GM19328 (cell line): ENCODE measurements around the gene FBXW2.

Experiments used
- ATAC-seq: cut with Tn5 transposase; IDR thresholded peaks from one replicate; pipeline ENCODE4 v1.9.1; 2021; ENCODE audit warnings: mild to moderate bottlenecking, moderate library complexity; ENCODE audit not compliant: unreplicated experiment

The FBXW2 gene

DNA sequence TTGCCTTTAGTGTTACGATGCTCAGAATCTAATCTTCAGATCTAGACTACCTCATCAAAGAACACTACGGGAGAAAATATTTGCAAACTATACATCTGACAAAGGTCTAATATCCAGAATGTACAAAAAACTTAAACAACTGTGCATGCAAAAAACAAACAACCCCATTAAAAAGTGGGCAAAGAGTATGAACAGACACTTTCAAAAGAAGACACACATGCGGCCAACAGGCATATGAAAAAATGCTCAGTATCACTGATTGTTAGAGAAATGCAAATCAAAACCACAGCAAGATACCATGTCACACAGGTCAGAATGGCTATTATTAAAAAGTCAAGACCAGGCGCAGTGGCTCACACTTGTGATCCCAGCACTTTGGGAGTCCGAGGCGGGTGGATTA lies 47.9 kb downstream of the FBXW2 start:
- no peak for ATAC-seq

DNA sequence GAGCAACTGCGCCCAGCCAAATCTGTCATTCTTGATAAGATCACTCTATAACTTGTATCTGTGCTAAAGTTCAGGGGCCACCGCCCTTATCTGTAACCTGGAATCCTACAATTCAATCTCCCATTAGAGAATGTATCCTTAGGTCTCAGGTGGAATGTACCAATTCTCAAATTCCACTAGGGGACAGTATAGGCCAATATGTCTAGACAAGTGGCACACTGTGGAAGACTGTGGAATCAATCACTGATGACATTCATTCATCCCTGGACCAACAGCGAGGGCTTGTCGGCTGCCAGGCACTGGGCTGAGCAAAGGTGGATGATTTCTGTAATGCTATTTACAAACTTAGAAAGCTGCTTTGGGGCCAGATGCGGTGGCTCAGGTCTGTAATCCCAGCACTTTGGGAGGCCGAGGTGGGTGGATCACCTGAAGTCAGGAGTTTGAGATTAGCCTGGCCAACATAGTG lies 50.2 kb downstream of the FBXW2 start:
- ATAC-seq = no peak

DNA sequence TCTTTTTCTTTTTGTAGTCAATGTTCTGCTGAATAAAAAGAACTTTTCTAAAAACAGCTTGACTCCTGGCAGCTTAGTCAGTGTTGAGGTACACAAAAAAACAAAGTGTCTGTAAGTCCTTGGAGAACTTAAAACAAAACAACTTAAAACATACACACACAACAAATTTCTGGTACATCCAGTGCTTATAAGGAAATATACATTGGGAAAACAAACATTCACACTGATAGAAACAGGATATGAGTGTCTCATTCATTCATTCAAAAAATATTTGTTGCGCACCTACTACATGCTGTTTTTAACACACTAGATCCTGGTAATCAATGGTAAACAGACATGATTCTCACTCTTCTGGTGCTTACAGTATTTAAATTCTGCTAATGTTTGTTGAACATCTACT lies 51.5 kb downstream of the FBXW2 start:
- no peak for ATAC-seq

DNA sequence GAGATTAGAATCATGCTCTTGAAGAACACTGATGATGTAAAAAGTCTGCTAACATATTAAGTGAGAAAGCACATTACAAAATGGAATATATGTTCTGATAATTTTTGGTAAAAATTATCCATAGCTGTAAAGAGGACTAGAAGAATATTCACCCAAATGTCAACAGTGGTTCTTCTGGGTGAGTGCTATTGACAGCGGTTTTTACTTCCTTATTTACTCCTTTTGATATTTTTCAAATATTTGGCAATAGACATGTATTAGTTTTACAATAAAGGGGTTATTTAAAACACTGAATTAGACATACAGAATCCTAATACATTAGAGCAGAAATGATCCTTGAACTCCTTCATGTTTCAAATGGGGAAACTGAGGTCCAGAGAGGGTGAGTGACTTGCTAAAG lies 52.0 kb downstream of the FBXW2 start:
- no peak for ATAC-seq

DNA sequence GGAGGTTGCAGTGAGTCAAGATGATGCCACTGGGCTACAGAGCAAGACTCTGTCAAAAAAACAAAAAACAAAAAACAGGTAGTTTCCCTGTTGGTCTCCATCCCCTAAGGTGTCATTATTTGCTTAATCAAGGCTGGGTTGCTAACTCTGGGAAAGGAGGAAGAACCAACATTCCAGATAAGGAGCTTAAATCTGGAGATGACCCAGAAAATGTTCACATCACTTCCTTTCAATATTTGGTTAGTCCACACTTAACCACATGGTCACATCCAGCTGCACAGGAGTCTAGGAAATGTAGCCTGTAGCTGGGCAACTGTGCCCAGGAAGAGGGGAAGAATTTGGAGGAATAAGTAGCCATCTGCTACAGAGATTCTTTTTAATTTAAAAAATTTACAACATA lies 53.1 kb downstream of the FBXW2 start:
- no peak for ATAC-seq

DNA sequence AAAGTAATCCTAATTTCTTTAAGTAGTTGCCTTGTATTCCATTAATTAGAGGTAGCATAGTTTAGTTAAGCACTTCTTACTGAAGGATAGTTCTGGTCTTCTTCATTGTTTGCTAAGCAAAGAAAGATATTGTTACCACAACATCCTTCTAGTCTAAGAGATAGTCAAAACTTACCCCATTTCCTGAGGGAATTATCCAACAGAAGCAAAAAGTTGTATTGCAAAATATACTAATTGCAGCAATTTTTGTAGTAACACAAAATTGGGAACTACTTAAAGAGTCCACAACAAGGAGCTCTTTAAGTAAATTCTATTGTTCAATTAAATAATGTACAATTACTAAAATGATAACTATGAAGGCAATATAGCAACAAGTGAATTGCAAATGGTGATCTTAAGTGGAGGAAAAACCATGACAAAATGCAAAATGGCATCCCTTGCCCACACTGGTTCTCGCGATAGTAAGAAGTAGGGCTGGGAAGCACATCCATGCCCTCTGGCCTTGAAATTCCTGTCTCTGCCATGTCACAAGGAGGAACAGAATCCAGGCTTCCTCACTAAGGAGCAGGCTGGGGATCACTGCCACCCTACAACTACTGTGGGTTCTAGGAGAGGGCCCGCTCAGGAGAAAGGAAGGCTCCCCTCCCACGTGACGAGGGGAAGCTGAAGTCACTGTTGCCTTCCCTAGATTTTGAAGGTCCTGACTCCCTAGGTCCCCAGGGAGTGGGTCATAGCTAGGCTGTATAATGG lies 55.6 kb downstream of the FBXW2 start:
- no peak for ATAC-seq

DNA sequence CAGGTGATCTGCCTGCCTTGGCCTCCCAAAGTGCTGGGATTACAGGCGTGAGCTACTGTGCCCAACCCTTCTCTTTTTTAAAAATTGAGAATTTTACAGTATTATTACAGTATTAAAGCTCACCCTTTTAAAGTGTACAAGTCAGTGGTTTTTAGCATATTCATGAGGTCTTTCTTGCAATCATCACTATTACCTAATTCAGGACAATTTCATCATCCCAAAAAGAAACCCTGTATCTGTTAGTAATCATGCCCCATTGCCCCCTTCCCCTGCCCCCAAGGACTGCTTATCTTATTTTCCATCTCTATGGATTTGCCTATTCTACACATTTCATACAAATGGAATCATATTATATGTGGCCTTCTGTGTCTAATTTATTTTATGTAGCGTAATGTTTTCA lies 56.3 kb downstream of the FBXW2 start:
- no peak for ATAC-seq

DNA sequence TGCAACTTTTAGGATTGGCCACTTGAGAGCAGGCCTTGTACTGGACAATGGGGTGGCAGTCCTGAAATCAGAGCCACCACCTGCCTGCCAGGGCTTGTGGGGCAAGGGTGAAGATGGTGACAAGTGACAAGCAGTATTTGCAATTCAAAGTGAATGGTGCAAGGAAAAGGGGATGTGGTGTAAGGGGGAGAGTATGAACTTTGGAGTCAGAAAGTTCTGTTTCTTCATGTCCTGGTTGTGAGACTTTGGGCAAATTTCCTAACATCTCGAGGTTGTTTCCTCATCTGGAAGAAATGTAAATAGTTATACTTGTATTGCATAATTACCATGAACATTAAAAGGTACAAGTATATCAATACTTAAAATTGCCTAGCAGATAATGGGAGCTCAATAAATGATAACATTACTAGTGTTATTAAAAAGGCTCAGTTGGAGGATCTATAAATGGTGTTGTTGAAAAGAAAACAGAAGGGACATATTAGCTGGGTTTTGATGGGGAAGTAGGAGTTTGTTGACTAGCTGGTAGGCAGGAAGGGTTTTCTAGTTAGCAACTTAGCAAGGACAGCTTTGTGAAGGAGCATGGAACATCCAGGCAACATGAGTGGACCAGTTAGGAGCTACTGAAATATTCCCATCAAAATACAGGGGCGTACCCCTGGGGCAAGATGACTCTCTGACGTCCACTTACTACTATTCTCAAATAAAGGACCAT lies 57.6 kb downstream of the FBXW2 start:
- ATAC-seq = no peak

DNA sequence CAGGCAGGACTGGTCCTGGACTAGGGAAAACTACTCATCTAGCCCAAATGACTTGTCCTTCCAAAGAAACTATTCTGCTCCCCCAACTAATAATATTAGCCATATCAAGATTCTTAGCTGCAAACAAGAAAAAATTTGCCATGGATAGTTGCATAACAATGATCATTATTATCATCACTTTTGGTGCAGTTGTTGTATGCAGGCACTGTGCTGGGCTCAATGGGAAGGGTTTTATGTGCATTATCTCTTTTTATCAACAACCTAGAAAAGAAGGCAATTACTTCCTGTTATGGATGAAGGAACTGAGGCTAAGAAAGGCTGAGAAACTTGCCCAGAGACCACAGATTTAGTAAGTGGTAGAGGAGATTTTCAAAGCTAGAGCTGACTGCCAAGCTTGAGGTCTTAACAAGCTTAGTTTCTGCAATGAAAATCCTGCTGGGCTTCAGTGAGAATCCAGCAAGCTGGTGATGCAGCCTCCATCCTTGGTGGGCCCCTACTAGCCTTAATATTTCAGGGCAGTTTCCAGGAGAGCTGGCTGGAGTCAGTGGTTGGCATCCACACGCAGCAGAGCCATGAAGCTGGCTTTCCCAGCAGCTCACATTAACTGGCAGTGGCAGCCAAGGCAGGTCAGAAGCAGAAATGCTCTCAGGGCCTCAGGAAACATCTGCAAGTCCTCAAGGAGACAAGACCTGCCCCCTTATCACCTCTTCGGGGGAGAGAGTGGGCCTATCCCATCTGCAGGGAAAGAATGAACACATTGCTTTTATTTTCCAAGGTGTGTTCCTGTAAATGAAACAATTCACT lies 58.4 kb downstream of the FBXW2 start:
- ATAC-seq = no peak

DNA sequence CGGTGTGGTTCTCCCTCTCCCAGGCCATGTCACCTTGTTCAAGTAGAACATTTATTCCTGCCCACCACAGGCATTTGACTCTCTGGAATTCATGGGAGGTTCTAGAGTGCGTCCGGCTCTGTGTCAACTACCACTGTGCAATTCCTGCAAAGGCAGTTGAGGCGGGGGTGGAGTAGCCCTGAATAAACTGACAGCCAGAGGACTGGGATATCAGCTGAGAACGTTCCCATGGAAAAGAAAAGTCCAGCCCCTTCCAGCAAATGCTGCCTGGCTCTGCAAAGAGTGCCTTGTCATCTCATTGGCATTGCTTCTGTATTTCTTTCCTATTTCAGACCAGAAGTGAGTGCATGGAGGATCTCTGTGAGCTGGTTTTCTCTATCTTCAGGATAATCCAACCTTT lies 60.0 kb downstream of the FBXW2 start:
- no peak for ATAC-seq

DNA sequence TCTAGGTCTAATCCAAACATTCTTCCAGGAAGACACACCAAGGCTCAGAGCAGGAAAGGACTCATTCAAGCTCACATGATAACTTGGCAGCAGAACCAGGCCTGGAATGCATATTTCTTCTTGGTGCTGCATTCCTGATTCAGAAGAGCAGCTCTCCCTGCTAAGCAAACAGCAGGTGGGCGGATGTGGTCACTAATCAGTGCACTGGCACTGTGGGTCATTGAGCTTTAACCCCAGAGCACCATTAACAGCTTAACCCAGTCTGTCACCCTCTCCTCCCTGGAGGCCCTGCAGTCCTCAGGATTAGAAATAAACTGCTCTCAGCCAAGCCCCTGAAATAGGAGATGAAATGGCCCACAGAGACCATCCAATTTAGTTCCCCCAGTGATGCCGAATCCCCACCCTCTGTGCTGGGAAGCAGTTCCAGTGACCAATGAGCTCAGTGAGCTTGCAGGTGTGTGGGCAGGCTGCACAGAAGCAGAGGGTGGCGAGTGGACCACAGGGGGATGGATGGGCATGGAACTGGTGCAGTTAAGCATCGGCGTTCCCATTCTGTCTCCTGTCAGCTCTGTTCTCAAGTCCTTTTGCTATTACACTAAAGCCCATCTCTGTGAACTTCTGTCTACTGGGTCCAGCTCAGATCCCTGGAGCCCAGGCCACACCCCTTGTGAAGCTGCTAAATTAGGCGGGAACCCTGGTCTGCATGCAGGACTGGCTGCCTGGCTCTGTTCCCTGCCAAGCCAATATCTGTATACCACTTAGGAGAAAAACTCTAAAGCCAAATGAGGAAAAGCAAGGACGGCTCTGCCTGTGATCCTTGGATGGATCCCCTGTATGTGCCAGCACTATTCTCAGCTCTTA lies 62.3 kb downstream of the FBXW2 start:
- no peak for ATAC-seq

DNA sequence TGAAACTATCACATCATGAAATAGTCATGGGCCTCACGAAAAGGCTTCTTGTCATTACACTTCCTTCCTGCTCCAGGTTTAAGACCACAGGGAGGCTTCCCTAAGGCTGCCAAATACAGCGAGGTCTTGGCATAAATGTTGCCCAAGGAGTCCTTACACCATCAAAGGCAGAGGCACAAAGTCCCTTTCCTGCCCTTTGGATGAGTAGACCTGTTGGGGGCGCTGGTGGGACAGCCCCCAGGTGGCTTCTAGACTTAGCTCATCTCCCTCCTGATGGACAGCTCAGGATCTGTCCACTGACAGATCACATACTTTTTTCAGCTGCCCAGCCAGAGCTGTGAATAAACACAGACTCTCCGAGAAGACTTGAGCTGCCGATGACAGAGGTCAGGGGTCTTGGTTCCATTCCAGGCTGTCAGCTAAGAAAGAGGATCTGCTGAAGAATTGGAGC lies 63.4 kb downstream of the FBXW2 start:
- ATAC-seq = no peak

DNA sequence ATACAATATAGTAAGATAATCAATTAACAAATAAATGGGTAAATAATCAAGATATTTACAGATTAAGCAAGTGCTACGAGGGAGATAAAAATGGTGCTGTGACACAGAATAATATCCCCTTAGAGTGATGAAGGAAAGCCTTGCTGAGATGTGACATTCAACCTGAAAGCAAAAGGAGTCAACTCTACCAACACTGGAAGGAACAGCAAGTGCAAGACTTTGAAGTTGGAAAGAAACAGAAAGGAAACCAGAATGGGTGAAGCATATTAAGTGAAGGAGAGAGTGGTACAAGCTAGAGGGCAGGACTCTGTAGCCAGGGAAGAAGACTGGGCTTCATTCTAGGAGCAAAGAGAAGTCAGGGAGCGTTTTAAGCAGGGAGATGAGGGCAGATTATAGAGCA lies 66.7 kb downstream of the FBXW2 start:
- ATAC-seq = no peak

DNA sequence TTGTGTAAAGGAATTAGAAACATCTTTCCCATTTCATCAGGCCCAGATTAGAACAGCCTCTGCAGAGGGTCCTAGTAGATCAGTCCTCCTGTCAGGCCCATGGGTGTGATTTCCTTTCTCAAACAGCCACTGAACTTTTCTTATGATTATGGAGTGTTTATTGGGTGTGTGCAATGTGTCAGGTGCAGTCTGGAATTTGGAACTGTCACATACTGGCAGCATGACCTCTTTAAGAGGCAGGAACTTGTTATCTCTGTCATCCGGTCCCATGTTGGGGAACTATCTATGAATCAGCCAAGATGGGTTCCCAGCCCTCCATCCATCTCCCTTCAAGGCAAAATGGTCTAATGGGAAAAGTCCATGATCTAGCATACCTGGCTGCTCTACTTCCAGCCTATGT lies 67.3 kb downstream of the FBXW2 start:
- no peak for ATAC-seq

DNA sequence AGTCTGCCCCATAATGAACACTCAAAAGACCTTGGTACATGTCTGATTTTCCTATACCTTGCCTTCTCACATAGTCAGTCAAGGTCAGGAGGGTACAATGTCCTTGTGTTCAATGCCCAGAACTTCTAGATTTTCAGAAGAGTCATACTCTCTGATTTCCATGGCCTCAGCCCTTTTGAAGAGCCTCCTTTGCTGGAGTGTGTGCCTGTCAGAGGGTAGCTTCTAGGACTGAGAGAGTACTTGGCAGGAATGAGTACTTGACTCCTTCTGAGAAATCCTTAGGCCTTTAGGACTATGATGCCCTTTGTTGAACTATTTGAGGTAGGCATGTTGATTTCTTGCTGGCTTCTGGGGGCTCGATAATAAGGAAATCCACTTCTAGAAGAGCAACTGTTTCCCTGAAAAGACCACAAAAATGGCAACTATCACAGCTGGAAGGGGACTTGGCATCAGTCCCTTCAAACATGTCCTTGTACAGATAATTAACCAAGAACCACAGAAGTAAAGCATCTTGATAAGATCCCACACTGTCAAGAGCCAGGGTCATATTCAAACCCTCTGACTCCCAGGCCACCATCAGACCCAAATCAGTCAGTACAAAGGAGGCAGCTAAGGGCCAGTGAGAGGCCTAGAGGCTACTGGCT lies 68.3 kb downstream of the FBXW2 start:
- no peak for ATAC-seq

DNA sequence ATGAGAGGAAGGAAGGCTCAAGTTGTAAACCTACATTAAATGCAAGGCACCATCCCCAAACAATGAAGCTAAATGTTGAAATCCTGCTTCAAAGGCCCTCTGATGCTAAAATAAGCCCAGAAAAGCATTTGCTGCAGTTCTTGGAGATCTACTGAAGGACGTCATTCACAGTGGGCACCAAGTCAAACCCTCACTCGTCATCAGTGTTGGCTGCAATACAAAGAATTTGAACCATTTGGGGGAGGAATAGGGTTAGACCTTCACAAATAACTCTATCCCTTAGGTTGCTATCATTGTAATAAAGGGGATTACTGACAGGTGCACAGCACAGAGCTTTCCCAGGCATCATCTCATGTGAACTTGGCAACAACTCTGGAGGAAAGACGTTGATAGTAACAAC lies 69.7 kb downstream of the FBXW2 start:
- no peak for ATAC-seq

DNA sequence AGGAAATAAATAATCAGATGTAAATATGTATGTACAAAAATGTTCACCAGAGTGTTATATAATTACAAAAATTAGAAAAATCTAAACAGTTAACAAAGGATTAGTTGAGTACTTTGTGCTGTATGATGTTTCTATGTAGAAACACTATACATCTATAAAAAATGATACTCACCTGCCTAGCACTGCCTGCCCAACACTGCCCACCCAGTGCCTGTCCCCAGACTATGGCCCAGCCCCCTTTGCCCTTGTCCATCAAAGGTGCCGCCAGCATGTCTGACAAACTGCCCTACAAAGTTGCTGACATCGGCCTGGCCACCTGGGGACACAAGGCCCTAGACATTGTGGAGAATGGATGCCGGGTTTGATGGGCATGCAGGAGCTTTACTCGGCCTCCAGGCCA lies 72.8 kb downstream of the FBXW2 start:
- ATAC-seq = no peak

DNA sequence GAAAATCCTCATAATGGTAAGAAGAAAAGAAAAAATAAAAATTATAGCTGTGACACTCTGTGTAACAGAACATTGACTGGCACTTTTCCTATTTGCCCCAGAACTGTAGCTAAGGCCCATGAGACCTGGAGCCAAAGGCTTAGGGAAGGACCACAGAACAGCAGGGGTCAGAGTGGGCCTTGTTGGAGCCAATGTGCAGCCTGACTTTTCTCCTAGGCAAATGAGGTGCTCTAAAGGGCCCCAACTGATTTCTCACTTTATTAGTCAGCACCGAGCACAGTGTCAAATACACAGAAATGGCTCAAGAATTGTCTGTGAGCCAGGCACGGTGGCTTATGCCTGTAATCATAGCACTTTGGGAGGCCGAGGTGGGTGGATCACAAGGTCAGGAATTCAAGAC lies 74.9 kb downstream of the FBXW2 start:
- no peak for ATAC-seq

DNA sequence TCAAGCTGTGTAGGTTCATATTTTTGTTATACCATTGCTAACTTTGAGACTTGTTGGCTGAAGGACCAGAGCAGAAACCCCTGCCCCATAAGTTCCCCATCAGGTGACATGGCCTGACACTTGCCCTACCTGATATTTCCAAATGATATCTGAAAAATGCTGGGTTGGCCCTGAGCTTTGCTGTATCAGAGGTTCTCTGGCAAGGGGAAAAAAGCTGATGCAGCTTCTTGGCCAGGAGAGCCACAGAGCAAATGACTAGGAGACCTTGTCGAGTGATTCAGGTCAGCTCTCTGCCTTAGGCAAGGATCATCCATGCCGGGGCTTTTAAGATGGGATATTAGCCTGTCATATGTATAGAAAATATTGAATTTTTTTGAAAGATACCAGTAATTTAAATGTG lies 76.0 kb downstream of the FBXW2 start:
- no peak for ATAC-seq

DNA sequence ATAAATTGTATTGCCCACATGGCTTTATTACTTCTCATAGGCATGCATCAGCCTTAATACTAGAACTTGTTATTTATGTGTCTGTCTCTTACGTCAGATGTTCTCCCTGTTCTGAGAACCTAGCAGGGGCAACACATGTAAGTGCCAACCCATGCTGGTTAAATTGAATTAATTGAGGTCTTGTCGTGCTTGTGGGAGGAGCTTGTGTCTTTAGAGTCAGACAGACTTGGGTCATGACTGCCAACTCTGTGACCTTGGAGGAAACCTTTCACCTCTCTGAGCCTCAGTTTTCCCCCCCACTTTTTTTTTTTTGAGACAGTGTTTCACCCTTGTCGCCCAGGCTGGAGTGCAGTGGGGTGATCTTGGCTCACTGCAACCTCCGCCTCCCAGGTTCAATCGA lies 76.7 kb downstream of the FBXW2 start:
- no peak for ATAC-seq
